ENCODE results near the gene SGCD. TPM values are rescaled to one million over a fixed set of nuclear protein-coding genes. Genes with fewer than 3 reads are reported as not detected.

SGCD gene
- polyA plus RNA-seq, 1 experiment = 17.0 TPM

GRCh38 chr5:156693113-156693512 is 366.1 kb downstream of the SGCD start:
- TF ChIP-seq, protein P1, sequence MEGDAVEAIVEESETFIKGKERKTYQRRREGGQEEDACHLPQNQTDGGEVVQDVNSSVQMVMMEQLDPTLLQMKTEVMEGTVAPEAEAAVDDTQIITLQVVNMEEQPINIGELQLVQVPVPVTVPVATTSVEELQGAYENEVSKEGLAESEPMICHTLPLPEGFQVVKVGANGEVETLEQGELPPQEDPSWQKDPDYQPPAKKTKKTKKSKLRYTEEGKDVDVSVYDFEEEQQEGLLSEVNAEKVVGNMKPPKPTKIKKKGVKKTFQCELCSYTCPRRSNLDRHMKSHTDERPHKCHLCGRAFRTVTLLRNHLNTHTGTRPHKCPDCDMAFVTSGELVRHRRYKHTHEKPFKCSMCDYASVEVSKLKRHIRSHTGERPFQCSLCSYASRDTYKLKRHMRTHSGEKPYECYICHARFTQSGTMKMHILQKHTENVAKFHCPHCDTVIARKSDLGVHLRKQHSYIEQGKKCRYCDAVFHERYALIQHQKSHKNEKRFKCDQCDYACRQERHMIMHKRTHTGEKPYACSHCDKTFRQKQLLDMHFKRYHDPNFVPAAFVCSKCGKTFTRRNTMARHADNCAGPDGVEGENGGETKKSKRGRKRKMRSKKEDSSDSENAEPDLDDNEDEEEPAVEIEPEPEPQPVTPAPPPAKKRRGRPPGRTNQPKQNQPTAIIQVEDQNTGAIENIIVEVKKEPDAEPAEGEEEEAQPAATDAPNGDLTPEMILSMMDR (IDR thresholded peaks at IDR 0.05; ENCODE audit: insufficient read depth, low read depth, low read length) = no peak
- no peak overlapping the region for H3K4me3 ChIP-seq (ENCODE audit: low read depth, low read length)
- H3K36me3 ChIP-seq (ENCODE audit: control insufficient read depth, insufficient read depth, low read length) = no peaks in the 10 kb centered on the region
- ChIA-PET POLR2A (no interaction called here), CTCF (interaction anchor here (0.6 kb wide), 1 partner anchor 271 kb away, joined by 5 read pairs; no protein-coding TSS in a partner anchor)
- no peaks in the 10 kb centered on the region for H3K27me3 ChIP-seq (ENCODE audit: control insufficient read depth, insufficient read depth, low read length)
- DNase-seq (ENCODE audit: low read depth) = no peak

- Histone ChIP-seq H3K36me3 (ENCODE audit: control insufficient read depth, insufficient read depth, low read length) (no peaks in the 10 kb centered on the region), H3K4me3 (ENCODE audit: low read depth, low read length) (no peak overlapping the region), H3K27me3 (ENCODE audit: control insufficient read depth, insufficient read depth, low read length) (no peaks in the 10 kb centered on the region)
- ChIA-PET CTCF (no interaction called here), POLR2A (no interaction called here)
- no peak for DNase-seq (ENCODE audit: low read depth)
- TF ChIP-seq, protein P1 (IDR thresholded peaks at IDR 0.05; ENCODE audit: insufficient read depth, low read depth, low read length) = no peak
Measured at GRCh38 chr5:156694598-156694997, 367.6 kb downstream of the SGCD start.

GRCh38 chr5:156695774-156696173 is 368.8 kb downstream of the SGCD start:
- POLR2A ChIA-PET = no interaction called here

DNA sequence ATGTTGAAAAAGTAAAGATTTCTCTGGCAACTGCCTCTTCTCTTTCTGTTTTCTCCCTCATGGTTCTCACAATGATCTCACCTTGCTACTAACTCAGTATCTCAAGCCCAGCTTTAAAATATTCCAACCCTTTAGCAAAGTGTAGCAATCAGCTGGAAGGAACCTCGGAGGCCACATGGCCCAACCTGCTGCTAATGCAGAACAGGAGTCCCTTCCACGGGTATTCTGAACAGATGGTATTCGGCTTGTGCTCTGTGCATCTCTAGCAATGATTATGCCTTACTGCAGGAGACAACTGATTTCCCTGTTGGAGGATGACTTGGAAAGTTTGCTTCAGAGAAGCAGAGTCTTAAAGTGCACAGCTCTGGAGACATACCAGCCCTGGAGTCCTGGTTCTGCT is 371.4 kb downstream of the SGCD start:
- no peaks in the 10 kb centered on the region for H3K27me3 ChIP-seq (ENCODE audit: control insufficient read depth, insufficient read depth, low read length)
- H3K36me3 ChIP-seq (ENCODE audit: control insufficient read depth, insufficient read depth, low read length) = no peaks in the 10 kb centered on the region
- CTCF ChIA-PET = interaction anchor here (1.5 kb wide), 1 partner anchor 16 kb away, joined by 3 read pairs; no protein-coding TSS in a partner anchor
- POLR2A ChIA-PET = no interaction called here
- no peak overlapping the region for H3K4me3 ChIP-seq (ENCODE audit: low read depth, low read length)
- DNase-seq (ENCODE audit: low read depth) = no peak
- TF ChIP-seq, protein P1 (IDR thresholded peaks at IDR 0.05; ENCODE audit: insufficient read depth, low read depth, low read length) = no peak

More at GRCh38 chr5:156695774-156696173, 368.8 kb downstream of the SGCD start:
- TF ChIP-seq, protein P1 (IDR thresholded peaks at IDR 0.05; ENCODE audit: insufficient read depth, low read depth, low read length) = no peak
- Histone ChIP-seq H3K36me3 (ENCODE audit: control insufficient read depth, insufficient read depth, low read length) (no peaks in the 10 kb centered on the region), H3K4me3 (ENCODE audit: low read depth, low read length) (no peak overlapping the region), H3K27me3 (ENCODE audit: control insufficient read depth, insufficient read depth, low read length) (no peaks in the 10 kb centered on the region)
- CTCF ChIA-PET = no interaction called here
- DNase-seq (ENCODE audit: low read depth) = no peak

GRCh38 chr5:156699147-156699546 is 372.2 kb downstream of the SGCD start:
- ChIA-PET POLR2A (no interaction called here), CTCF (interaction anchor here (1.4 to 1.5 kb wide), 2 partner anchors 15 to 45 kb away, joined by 3 read pairs; no protein-coding TSS in a partner anchor)

More at GRCh38 chr5:156699147-156699546, 372.2 kb downstream of the SGCD start:
- no peak for DNase-seq (ENCODE audit: low read depth)
- Histone ChIP-seq H3K4me3 (ENCODE audit: low read depth, low read length) (no peak overlapping the region), H3K27me3 (ENCODE audit: control insufficient read depth, insufficient read depth, low read length) (no peaks in the 10 kb centered on the region), H3K36me3 (ENCODE audit: control insufficient read depth, insufficient read depth, low read length) (no peaks in the 10 kb centered on the region)
- TF ChIP-seq, protein P1 (IDR thresholded peaks at IDR 0.05; ENCODE audit: insufficient read depth, low read depth, low read length) = no peak

Data from BJ (cell line).